ENCODE measurements around the gene KCMF1.

GRCh38 chr2:84923009-84923408, 48.0 kb upstream of the KCMF1 start:
- no peak for TF ChIP-seq CTCF (IDR thresholded peaks at IDR 0.05)
- TF ChIP-seq POLR2A (IDR thresholded peaks at IDR 0.05) = no peak
